ENCODE measurements around the gene EIF3D. TPM values are rescaled to one million over a fixed set of nuclear protein-coding genes. Genes with fewer than 3 reads are reported as not detected.
A peak's percentile ranks its signal among the peaks of the same experiment; 100 is the strongest.

EIF3D gene
- total and polyA plus RNA-seq, 2 of the 13 experiments (the other 11 are each of a cell fraction or from before 2014, with no cell fraction given): 118 to 274 TPM

- H3K9me3 ChIP-seq (ENCODE audit: low read length): no peaks in the 10 kb centered on the region
- no peaks in the 10 kb centered on the region for H3K79me2 ChIP-seq (ENCODE audit: insufficient read depth, low read length)
- no TSS peak for BruUV-seq (replicated peaks)
- ChIA-PET CTCF (ENCODE audit: low intra/inter-chr PET ratio, low total read pairs) (no interaction called here), POLR2A (interaction anchor here (0.6 kb wide), 1 partner anchor 550 kb away, joined by 3 read pairs; no protein-coding TSS in a partner anchor)
- no peak overlapping the region for H3K27ac ChIP-seq (ENCODE audit: extremely low read length, insufficient read depth, low read length)
- no peaks in the 10 kb centered on the region for H3K36me3 ChIP-seq (replicated peaks in 1 of 2; ENCODE audit: control insufficient read depth in 1 of 2, insufficient read depth in 2 of 2, low read length in 2 of 2)
- H3K4me2 ChIP-seq (ENCODE audit: low read depth, low read length): no peak overlapping the region
- in situ Hi-C loops (cut with HindIII; ENCODE audit: extremely low pct_ligation_motif_present, low pct_unique_long_range_greater_than_20kb) (no loop called here), intact Hi-C loops (cut with micrococcal nuclease; ENCODE audit: unreplicated experiment) (no loop called here)
- WGBS (ENCODE audit: low lambda C conversion rate): 3% methylated on average over 3 of the region's 3 CpGs
- H3K27me3 ChIP-seq (ENCODE audit: control insufficient read depth in 1 of 2, insufficient read depth in 2 of 2, low read length in 2 of 2): peaks cover 3 to 69% of the 10 kb centered on the region in 2 experiments; a peak in 4 of 5 replicates
- no peak overlapping the region for H3K9ac ChIP-seq (ENCODE audit: insufficient read depth, low read depth, low read length)
- ATAC-seq (peak; percentile 38; the same call in 1 of the 3 replicates), FAIRE-seq (no peak), DNase-seq (ENCODE audit: low spot score) (no peak)
- H3K4me1 ChIP-seq (ENCODE audit: insufficient read depth, low read length): peaks cover 28% of the 10 kb centered on the region
- 0 out of 2 replicates have a peak, but pooled peaks have one; percentile 16 for TF ChIP-seq CREB1 (IDR thresholded peaks at IDR 0.05)
- TF ChIP-seq CREB1 (CRISPR knock-in tag; IDR thresholded peaks at IDR 0.05): no peak
- no peak for TF ChIP-seq ZBTB38 (CRISPR knock-in tag; IDR thresholded peaks at IDR 0.05)
- H4K20me1 ChIP-seq (ENCODE audit: insufficient read depth, low read length): no peaks in the 10 kb centered on the region
- no peak overlapping the region for H3K4me3 ChIP-seq (replicated peaks in 1 of 3; ENCODE audit: insufficient read depth in 1 of 3, low read depth in 2 of 3, low read length in 3 of 3)
- no peak overlapping the region for H2AFZ ChIP-seq (ENCODE audit: low read length)
Measured at GRCh38 chr22:36560001-36560400, 31.0 kb upstream of the EIF3D start.

- intact Hi-C loops (cut with micrococcal nuclease; ENCODE audit: unreplicated experiment) (no loop called here), in situ Hi-C loops (cut with HindIII; ENCODE audit: extremely low pct_ligation_motif_present, low pct_unique_long_range_greater_than_20kb) (no loop called here)
- Histone ChIP-seq H2AFZ (ENCODE audit: low read length) (no peak overlapping the region), H4K20me1 (ENCODE audit: insufficient read depth, low read length) (no peaks in the 10 kb centered on the region), H3K79me2 (ENCODE audit: insufficient read depth, low read length) (no peaks in the 10 kb centered on the region), H3K27ac (ENCODE audit: extremely low read length, insufficient read depth, low read length) (no peak overlapping the region), H3K27me3 (ENCODE audit: control insufficient read depth in 1 of 2, insufficient read depth in 2 of 2, low read length in 2 of 2) (peaks cover 0 to 43% of the 10 kb centered on the region in 2 experiments), H3K4me1 (ENCODE audit: insufficient read depth, low read length) (no peaks in the 10 kb centered on the region), H3K9ac (ENCODE audit: insufficient read depth, low read depth, low read length) (no peak overlapping the region), H3K4me3 (replicated peaks in 1 of 3; ENCODE audit: insufficient read depth in 1 of 3, low read depth in 2 of 3, low read length in 3 of 3) (no peak overlapping the region), H3K4me2 (ENCODE audit: low read depth, low read length) (no peak overlapping the region), H3K9me3 (ENCODE audit: low read length) (no peaks in the 10 kb centered on the region), H3K36me3 (replicated peaks in 1 of 2; ENCODE audit: control insufficient read depth in 1 of 2, insufficient read depth in 2 of 2, low read length in 2 of 2) (no peaks in the 10 kb centered on the region)
- WGBS (ENCODE audit: low lambda C conversion rate): 16% methylated on average over 5 of the region's 5 CpGs
- CTCF ChIA-PET (ENCODE audit: low intra/inter-chr PET ratio, low total read pairs): no interaction called here
- no peak for ATAC-seq
- no TSS peak for BruUV-seq (replicated peaks)
- POLR2A ChIA-PET: no interaction called here
- no peak for DNase-seq (ENCODE audit: low spot score)
- FAIRE-seq: no peak
- TF ChIP-seq, protein P1, sequence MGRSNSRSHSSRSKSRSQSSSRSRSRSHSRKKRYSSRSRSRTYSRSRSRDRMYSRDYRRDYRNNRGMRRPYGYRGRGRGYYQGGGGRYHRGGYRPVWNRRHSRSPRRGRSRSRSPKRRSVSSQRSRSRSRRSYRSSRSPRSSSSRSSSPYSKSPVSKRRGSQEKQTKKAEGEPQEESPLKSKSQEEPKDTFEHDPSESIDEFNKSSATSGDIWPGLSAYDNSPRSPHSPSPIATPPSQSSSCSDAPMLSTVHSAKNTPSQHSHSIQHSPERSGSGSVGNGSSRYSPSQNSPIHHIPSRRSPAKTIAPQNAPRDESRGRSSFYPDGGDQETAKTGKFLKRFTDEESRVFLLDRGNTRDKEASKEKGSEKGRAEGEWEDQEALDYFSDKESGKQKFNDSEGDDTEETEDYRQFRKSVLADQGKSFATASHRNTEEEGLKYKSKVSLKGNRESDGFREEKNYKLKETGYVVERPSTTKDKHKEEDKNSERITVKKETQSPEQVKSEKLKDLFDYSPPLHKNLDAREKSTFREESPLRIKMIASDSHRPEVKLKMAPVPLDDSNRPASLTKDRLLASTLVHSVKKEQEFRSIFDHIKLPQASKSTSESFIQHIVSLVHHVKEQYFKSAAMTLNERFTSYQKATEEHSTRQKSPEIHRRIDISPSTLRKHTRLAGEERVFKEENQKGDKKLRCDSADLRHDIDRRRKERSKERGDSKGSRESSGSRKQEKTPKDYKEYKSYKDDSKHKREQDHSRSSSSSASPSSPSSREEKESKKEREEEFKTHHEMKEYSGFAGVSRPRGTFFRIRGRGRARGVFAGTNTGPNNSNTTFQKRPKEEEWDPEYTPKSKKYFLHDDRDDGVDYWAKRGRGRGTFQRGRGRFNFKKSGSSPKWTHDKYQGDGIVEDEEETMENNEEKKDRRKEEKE (IDR thresholded peaks at IDR 0.05): no peak
- TF ChIP-seq ZBED4 (CRISPR knock-in tag; IDR thresholded peaks at IDR 0.05; ENCODE audit: borderline replicate concordance) (no peak), SP4 (CRISPR knock-in tag; IDR thresholded peaks at IDR 0.05) (no peak), RNF219 (CRISPR knock-in tag; IDR thresholded peaks at IDR 0.05) (no peak), ZBTB3 (CRISPR knock-in tag; IDR thresholded peaks at IDR 0.05; ENCODE audit: borderline replicate concordance, low read depth) (no peak), SP2 (CRISPR knock-in tag; IDR thresholded peaks at IDR 0.05) (no peak), ZNF570 (CRISPR knock-in tag; IDR thresholded peaks at IDR 0.05; ENCODE audit: borderline replicate concordance) (no peak)
Measured at GRCh38 chr22:36554098-36554497, 25.1 kb upstream of the EIF3D start.
